Measurements from ENCODE around the gene TBC1D22A.

GRCh38 chr22:47002692-47003091 is 240.2 kb downstream of the TBC1D22A start:
- TF ChIP-seq EZH2 (IDR thresholded peaks at IDR 0.05; ENCODE audit: low read length) (no peak), CTCF (optimal IDR thresholded peaks at IDR 0.05 in 1 of 3, IDR thresholded peaks at IDR 0.05 in 1 of 3, conservative IDR thresholded peaks at IDR 0.05 in 1 of 3; ENCODE audit: extremely low read depth in 1 of 3, insufficient read depth in 2 of 3, low read length in 3 of 3) (no peak)

All from keratinocyte (primary cell).